Measurements from ENCODE around the gene KCNJ5.

DNA sequence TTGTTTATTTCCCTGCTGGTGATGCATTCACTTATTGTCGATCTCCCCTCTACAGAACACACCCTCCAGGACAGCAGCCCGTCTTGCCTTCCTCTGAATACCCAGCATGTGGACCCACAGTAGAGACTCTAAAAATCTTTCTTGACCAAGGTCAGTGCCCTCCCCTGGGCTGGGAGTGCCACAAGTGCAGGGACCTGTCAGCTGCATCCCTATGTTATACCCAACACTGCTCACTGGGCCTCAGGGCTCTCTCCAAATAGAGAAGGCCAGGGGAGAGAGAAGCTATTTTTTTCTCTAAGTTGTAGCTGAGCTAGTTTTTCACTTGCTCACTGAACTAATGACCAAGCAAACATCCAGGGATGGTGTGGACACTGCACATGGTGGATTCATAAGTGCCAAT lies 33.8 kb upstream of the KCNJ5 start:
- no peak for TF ChIP-seq CTCF (IDR thresholded peaks at IDR 0.05; ENCODE audit: low read depth, low read length, poor library complexity, severe bottlenecking)
- no peak for TF ChIP-seq EZH2phosphoT487 (IDR thresholded peaks at IDR 0.05; ENCODE audit: borderline replicate concordance, low read length)

Measured in DOHH2 (cell line).